Peyer's patch (tissue), 4 donors: ENCODE results near the gene GPC3. TPM values are rescaled to one million over a fixed set of nuclear protein-coding genes. Genes with fewer than 3 reads are reported as not detected.

ENCODE experiments used
- DNase-seq, 3 donors: peaks; one replicate each; pipeline ENCODE4 v3.0.0-alpha.2; 2017 to 2019
- H3K27ac ChIP-seq, 4 donors: fragments of 200-600 bp; sonication (generic); one replicate each; pipeline ENCODE4 v1.5.1; 2016 to 2019
- H3K27me3 ChIP-seq, 2 donors: fragments of 200-600 bp; sonication (generic); one replicate each; pipeline ENCODE4 v1.5.1; 2019
- H3K36me3 ChIP-seq, 3 donors: fragments of 200-600 bp; sonication (generic); one replicate each; pipeline ENCODE4 v1.5.1; 2016 to 2019
- H3K4me1 ChIP-seq, 4 donors: fragments of 200-600 bp; sonication (generic); one replicate each; pipeline ENCODE4 v1.5.1; 2016 to 2019
- H3K4me3 ChIP-seq, 4 donors: fragments of 200-600 bp; sonication (generic); 1 replicate in 3 of 4; 2 replicates in 1 of 4; pipeline ENCODE4 v1.5.1; 2016 to 2019; ENCODE audit warnings: mild to moderate bottlenecking in 1 of 4
- H3K9me3 ChIP-seq, 4 donors: fragments of 200-600 bp; sonication (generic); one replicate each; pipeline ENCODE4 v1.5.1; 2016 to 2019; ENCODE audit warnings: mild to moderate bottlenecking in 1 of 4
- POLR2A ChIP-seq, 2 donors: fragments of 450-650 bp; IDR thresholded peaks; one replicate each; pipeline ENCODE4 v1.5.1; 2017; ENCODE audit warnings: antibody characterized with exemption in 2 of 2, mild to moderate bottlenecking in 2 of 2, moderate library complexity in 2 of 2
- total RNA-seq, 4 donors: library from RNA; depleted of rRNA; stranded (reverse); fragments of >200 nt; gene quantifications; one replicate each; pipeline ENCODE4 v1.1.0, GENCODE V29; 2016
- TF ChIP-seq, protein P1 (sequence below), 6 experiments: fragments of 450-650 bp in 4 of 6; fragments of 200-600 bp in 2 of 6; sonication (generic) in 1 of 6; IDR thresholded peaks; one replicate each; pipeline ENCODE4 v1.5.1; 2017 to 2019; ENCODE audit warnings: antibody characterized with exemption in 6 of 6, mild to moderate bottlenecking in 3 of 6, moderate library complexity in 1 of 6

GPC3 gene
- total RNA-seq, 4 donors from 2014 or later, result 1.1 to 7.2 (median 5.8) TPM

GRCh38 chrX:133810925-133811324 lies 174.5 kb downstream of the GPC3 start:
- no peaks in the 10 kb centered on the region for H3K36me3 ChIP-seq
- H3K4me1 ChIP-seq, result no peaks in the 10 kb centered on the region
- H3K4me3 ChIP-seq, result no peak overlapping the region
- DNase-seq, result no peak
- TF ChIP-seq, protein P1, sequence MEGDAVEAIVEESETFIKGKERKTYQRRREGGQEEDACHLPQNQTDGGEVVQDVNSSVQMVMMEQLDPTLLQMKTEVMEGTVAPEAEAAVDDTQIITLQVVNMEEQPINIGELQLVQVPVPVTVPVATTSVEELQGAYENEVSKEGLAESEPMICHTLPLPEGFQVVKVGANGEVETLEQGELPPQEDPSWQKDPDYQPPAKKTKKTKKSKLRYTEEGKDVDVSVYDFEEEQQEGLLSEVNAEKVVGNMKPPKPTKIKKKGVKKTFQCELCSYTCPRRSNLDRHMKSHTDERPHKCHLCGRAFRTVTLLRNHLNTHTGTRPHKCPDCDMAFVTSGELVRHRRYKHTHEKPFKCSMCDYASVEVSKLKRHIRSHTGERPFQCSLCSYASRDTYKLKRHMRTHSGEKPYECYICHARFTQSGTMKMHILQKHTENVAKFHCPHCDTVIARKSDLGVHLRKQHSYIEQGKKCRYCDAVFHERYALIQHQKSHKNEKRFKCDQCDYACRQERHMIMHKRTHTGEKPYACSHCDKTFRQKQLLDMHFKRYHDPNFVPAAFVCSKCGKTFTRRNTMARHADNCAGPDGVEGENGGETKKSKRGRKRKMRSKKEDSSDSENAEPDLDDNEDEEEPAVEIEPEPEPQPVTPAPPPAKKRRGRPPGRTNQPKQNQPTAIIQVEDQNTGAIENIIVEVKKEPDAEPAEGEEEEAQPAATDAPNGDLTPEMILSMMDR (IDR thresholded peaks at IDR 0.05), result no peak
- no peak for TF ChIP-seq POLR2A (IDR thresholded peaks at IDR 0.05)
- H3K27ac ChIP-seq, result no peak overlapping the region
- no peaks in the 10 kb centered on the region for H3K9me3 ChIP-seq
- H3K27me3 ChIP-seq, result no peaks in the 10 kb centered on the region

DNA sequence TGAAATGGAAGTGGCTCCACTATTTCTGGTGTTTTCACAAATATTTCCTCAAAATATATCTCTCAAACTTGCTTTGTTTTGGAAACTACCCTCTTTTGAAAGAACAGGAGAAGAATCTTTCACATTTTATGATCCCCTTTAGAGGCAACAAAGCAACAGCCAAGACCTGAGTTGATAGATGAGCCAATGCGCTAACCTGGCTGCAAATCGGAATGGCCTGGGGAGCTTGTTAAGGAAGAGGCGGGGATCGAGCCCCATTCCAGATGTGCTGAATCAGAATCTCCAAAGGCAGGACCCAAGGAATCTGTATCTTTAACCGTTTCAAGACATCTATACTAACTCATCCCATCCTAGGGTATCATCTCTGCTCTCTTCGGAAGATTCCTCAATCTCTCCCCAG lies 181.3 kb downstream of the GPC3 start:
- H3K27ac ChIP-seq, result no peak overlapping the region
- H3K4me3 ChIP-seq, result no peak overlapping the region
- H3K36me3 ChIP-seq, result no peaks in the 10 kb centered on the region
- no peaks in the 10 kb centered on the region for H3K4me1 ChIP-seq
- TF ChIP-seq, protein P1 (IDR thresholded peaks at IDR 0.05), result no peak
- TF ChIP-seq POLR2A (IDR thresholded peaks at IDR 0.05), result no peak
- DNase-seq, result no peak
- H3K9me3 ChIP-seq, result no peaks in the 10 kb centered on the region
- no peaks in the 10 kb centered on the region for H3K27me3 ChIP-seq

DNA sequence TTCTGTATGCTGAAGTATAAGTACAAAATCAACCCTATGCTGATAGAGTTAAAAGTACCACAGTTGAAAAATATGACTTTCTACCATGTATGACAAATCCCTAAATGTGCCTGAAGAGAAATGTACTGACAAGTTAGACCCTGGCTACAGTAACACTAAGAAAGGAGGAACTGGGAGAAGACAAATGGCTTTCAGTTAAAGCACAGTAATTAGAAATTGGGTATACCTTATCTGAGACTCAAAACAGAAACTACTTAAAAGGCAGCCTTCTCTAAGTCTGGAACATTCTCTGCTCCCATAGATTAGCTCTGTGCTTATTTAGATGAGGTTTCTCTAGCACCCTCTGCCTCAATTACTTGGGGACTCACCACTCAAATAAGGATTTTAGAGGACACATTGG lies 189.1 kb downstream of the GPC3 start:
- H3K36me3 ChIP-seq, result no peaks in the 10 kb centered on the region
- H3K4me3 ChIP-seq, result no peak overlapping the region
- H3K27ac ChIP-seq, result no peak overlapping the region
- H3K9me3 ChIP-seq, result no peaks in the 10 kb centered on the region
- no peak for DNase-seq
- H3K27me3 ChIP-seq, result no peaks in the 10 kb centered on the region
- no peaks in the 10 kb centered on the region for H3K4me1 ChIP-seq
- TF ChIP-seq, protein P1 (IDR thresholded peaks at IDR 0.05), result no peak
- TF ChIP-seq POLR2A (IDR thresholded peaks at IDR 0.05), result no peak

DNA sequence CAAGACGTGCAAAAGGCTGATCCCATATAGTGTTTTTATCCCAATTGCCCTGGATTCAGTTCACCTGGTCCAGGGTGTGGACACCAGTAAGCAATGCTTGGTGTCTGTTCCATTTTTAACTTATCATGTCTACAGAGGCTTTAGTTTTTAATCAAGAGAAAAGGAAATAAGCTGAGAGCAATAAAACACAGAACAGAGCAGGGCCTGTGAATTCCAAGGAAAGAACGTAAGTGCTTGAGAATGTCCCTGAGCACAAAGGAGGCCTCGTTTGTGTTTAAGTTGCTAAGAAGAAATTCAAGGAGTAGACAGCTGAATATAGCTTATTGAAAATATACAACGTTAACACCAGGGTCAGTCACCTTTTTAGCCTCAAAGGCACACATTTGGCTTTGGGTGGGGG lies 191.3 kb downstream of the GPC3 start:
- no peak overlapping the region for H3K27ac ChIP-seq
- TF ChIP-seq, protein P1 (IDR thresholded peaks at IDR 0.05), result no peak
- TF ChIP-seq POLR2A (IDR thresholded peaks at IDR 0.05), result no peak
- H3K27me3 ChIP-seq, result no peaks in the 10 kb centered on the region
- no peak for DNase-seq
- H3K9me3 ChIP-seq, result no peaks in the 10 kb centered on the region
- H3K4me3 ChIP-seq, result no peak overlapping the region
- H3K36me3 ChIP-seq, result no peaks in the 10 kb centered on the region
- no peaks in the 10 kb centered on the region for H3K4me1 ChIP-seq

DNA sequence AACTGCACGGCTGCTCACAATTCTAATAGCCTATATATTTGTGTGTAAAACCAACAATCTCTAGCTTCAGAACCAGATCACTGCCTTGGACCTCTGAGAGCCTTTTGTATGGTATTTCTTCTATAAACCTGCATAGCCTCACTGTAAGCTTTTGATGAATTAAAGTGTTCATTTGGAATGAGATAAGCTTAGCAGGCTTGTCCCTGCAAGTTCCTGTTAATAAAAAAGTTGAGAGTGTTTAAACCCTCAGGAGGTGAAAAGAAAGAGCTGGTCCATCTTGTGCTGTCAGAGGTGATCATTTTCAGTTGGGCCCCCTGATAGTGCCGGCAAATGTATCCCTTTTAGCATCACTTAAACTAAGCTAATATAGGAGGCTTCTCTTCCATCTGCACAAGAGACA lies 191.8 kb downstream of the GPC3 start:
- TF ChIP-seq, protein P1 (IDR thresholded peaks at IDR 0.05), result no peak
- TF ChIP-seq POLR2A (IDR thresholded peaks at IDR 0.05), result no peak
- H3K27me3 ChIP-seq, result no peaks in the 10 kb centered on the region
- H3K4me1 ChIP-seq, result no peaks in the 10 kb centered on the region
- no peak for DNase-seq
- no peaks in the 10 kb centered on the region for H3K36me3 ChIP-seq
- H3K9me3 ChIP-seq, result no peaks in the 10 kb centered on the region
- H3K4me3 ChIP-seq, result no peak overlapping the region
- no peak overlapping the region for H3K27ac ChIP-seq
